ENCODE data around the gene DCLK1. TPM values are rescaled to one million over a fixed set of nuclear protein-coding genes. Genes with fewer than 3 reads are reported as not detected.

DCLK1 gene
- total RNA-seq, 1 donor from 2014 or later: under 0.01 TPM

GRCh38 chr13:35957241-35957731 is 173.9 kb downstream of the DCLK1 start:
- no peak for TF ChIP-seq CTCF (IDR thresholded peaks at IDR 0.05; ENCODE audit: insufficient read depth, low read length, severe bottlenecking)
- Histone ChIP-seq H3K27me3 (ENCODE audit: control insufficient read depth, insufficient read depth, low read length) (no peaks in the 10 kb centered on the region), H3K36me3 (ENCODE audit: control insufficient read depth, insufficient read depth, low read length) (no peaks in the 10 kb centered on the region), H3K4me3 (ENCODE audit: low read depth, low read length) (no peak overlapping the region)
- no peak for FAIRE-seq
- DNase-seq (ENCODE audit: low read depth): peak; percentile 24

GRCh38 chr13:35956074-35956473 is 175.1 kb downstream of the DCLK1 start:
- DNase-seq (ENCODE audit: low read depth): no peak
- no peak for FAIRE-seq
- TF ChIP-seq CTCF (IDR thresholded peaks at IDR 0.05; ENCODE audit: insufficient read depth, low read length, severe bottlenecking): no peak
- H3K4me3 ChIP-seq (ENCODE audit: low read depth, low read length): no peak overlapping the region
- no peaks in the 10 kb centered on the region for H3K27me3 ChIP-seq (ENCODE audit: control insufficient read depth, insufficient read depth, low read length)
- no peaks in the 10 kb centered on the region for H3K36me3 ChIP-seq (ENCODE audit: control insufficient read depth, insufficient read depth, low read length)

- Histone ChIP-seq H3K4me3 (ENCODE audit: low read depth, low read length) (no peak overlapping the region), H3K27me3 (ENCODE audit: control insufficient read depth, insufficient read depth, low read length) (no peaks in the 10 kb centered on the region), H3K36me3 (ENCODE audit: control insufficient read depth, insufficient read depth, low read length) (no peaks in the 10 kb centered on the region)
- FAIRE-seq: no peak
- DNase-seq (ENCODE audit: low read depth): no peak
- no peak for TF ChIP-seq CTCF (IDR thresholded peaks at IDR 0.05; ENCODE audit: insufficient read depth, low read length, severe bottlenecking)
These were observed 177.0 kb downstream of the DCLK1 start for GRCh38 chr13:35954207-35954560.

GRCh38 chr13:35953537-35954206 is 177.5 kb downstream of the DCLK1 start:
- no peak overlapping the region for H3K4me3 ChIP-seq (ENCODE audit: low read depth, low read length)
- no peaks in the 10 kb centered on the region for H3K36me3 ChIP-seq (ENCODE audit: control insufficient read depth, insufficient read depth, low read length)
- DNase-seq (ENCODE audit: low read depth) (peak; percentile 58), FAIRE-seq (no peak)
- H3K27me3 ChIP-seq (ENCODE audit: control insufficient read depth, insufficient read depth, low read length): no peaks in the 10 kb centered on the region
- peak; percentile 68 for TF ChIP-seq CTCF (IDR thresholded peaks at IDR 0.05; ENCODE audit: insufficient read depth, low read length, severe bottlenecking)

GRCh38 chr13:35947315-35947714 is 183.9 kb downstream of the DCLK1 start:
- no peak for DNase-seq (ENCODE audit: low read depth)
- TF ChIP-seq CTCF (IDR thresholded peaks at IDR 0.05; ENCODE audit: insufficient read depth, low read length, severe bottlenecking): no peak
- FAIRE-seq: no peak
- H3K36me3 ChIP-seq (ENCODE audit: control insufficient read depth, insufficient read depth, low read length): no peaks in the 10 kb centered on the region
- H3K4me3 ChIP-seq (ENCODE audit: low read depth, low read length): no peak overlapping the region
- no peaks in the 10 kb centered on the region for H3K27me3 ChIP-seq (ENCODE audit: control insufficient read depth, insufficient read depth, low read length)

- Histone ChIP-seq H3K36me3 (ENCODE audit: control insufficient read depth, insufficient read depth, low read length) (no peaks in the 10 kb centered on the region), H3K4me3 (ENCODE audit: low read depth, low read length) (no peak overlapping the region), H3K27me3 (ENCODE audit: control insufficient read depth, insufficient read depth, low read length) (no peaks in the 10 kb centered on the region)
- TF ChIP-seq CTCF (IDR thresholded peaks at IDR 0.05; ENCODE audit: insufficient read depth, low read length, severe bottlenecking): no peak
- DNase-seq (ENCODE audit: low read depth) (no peak), FAIRE-seq (no peak)
These were observed 185.8 kb downstream of the DCLK1 start for GRCh38 chr13:35945368-35945767.
